Right lobe of liver (tissue), 6 donors: ENCODE results near the gene ARMH2. TPM values are rescaled to one million over a fixed set of nuclear protein-coding genes. Genes with fewer than 3 reads are reported as not detected.

Experiments
- ATAC-seq, 4 donors: fragments of 200-7000 bp; cut with Tn5 transposase; one replicate each; pipeline ENCODE4 v1.9.1; 2020; ENCODE audit warnings: mild to moderate bottlenecking in 4 of 4, moderate library complexity in 4 of 4
- DNase-seq, 3 donors: peaks; one replicate each; pipeline ENCODE4 v3.0.0-alpha.2; 2020
- H3K27ac ChIP-seq, 3 donors: fragments of 200-600 bp; one replicate each; pipeline ENCODE4 v1.8.0; 2022
- H3K27me3 ChIP-seq, 2 donors: fragments of 200-600 bp; one replicate each; pipeline ENCODE4 v1.8.0; 2022
- H3K36me3 ChIP-seq, 4 donors: fragments of 200-600 bp; sonication (generic) in 1 of 4; one replicate each; pipeline versions ENCODE4 v1.5.1 to v1.8.0; 2017 to 2022; ENCODE audit warnings: control low read depth in 1 of 4
- H3K4me1 ChIP-seq, 4 donors: fragments of 200-600 bp; sonication (generic) in 1 of 4; one replicate each; pipeline versions ENCODE4 v1.5.1 to v1.8.0; 2017 to 2022; ENCODE audit warnings: control low read depth in 1 of 4
- H3K4me3 ChIP-seq, 3 donors: fragments of 200-600 bp; one replicate each; pipeline ENCODE4 v1.8.0; 2022
- H3K9me3 ChIP-seq, 4 donors: fragments of 200-600 bp; sonication (generic) in 1 of 4; one replicate each; pipeline versions ENCODE4 v1.5.1 to v1.8.0; 2017 to 2022; ENCODE audit warnings: control low read depth in 1 of 4
- CTCF ChIP-seq, 4 donors: fragments of 200-600 bp in 3 of 4; fragments of 450-650 bp in 1 of 4; IDR thresholded peaks; one replicate each; pipeline versions ENCODE4 v1.5.1 to v1.8.0; 2016 to 2022; ENCODE audit warnings: antibody characterized with exemption in 4 of 4, mild to moderate bottlenecking in 2 of 4
- POLR2A ChIP-seq: fragments of 450-650 bp; IDR thresholded peaks from one replicate; pipeline ENCODE4 v1.6.1; 2017; ENCODE audit warnings: antibody characterized with exemption, mild to moderate bottlenecking
- WGBS: methylation state at CpG from one replicate; pipeline ENCODE4 v1.1.6; 2018; ENCODE audit warnings: low coverage, low lambda C conversion rate; ENCODE audit not compliant: insufficient coverage; ENCODE audit errors: missing lambda C conversion rate; 5-methylcytosine and 5-hydroxymethylcytosine counted together
- intact Hi-C, 2 donors: fragments of 100-400 bp; cut with DNase I; formaldehyde crosslinking; loops; one replicate each; pipeline versions ENCODE4 v1.11.2 to v1.14.1; 2022
- long read RNA-seq: library from polyadenylated mRNA; unstranded; transcript quantifications from one replicate; pipeline ENCODE4 v2.0.0, GENCODE V29; 2019
- total RNA-seq, 6 experiments: library from RNA; depleted of rRNA in 2 of 6; stranded (reverse); fragments of >200 nt in 2 of 6; fragmentation: NEBNext Ultra II Directional in 3 of 6; extraction: Animal tissue kit (Norgen Biotek cat#: 25700) in 3 of 6; gene quantifications; one replicate each; pipeline versions ENCODE4 v1.1.0 to v1.2.4, GENCODE V29; 2016 to 2023
- donor health status: DM: no; HTN: yes; CAD: no.
- donor health status: DM: no; HTN: no; CAD: no.
- donor health status: DM: no; HTN: no; CAD: no.
- donor health status: DM: no; HTN: yes; CAD: no.
- donor health status: DM: no; HTN: yes; CAD: no.

The ARMH2 gene
- not detected for total RNA-seq
- long read RNA-seq = 0 reads

GRCh38 chr6:24798740-24799540 is at the start of gene ARMH2:
Gene ARMH2, minus strand, starts transcription at chr6:24798917. Its CDS starts 60 bp downstream, at chr6:24798857.
- no peaks in the 10 kb centered on the region for H3K36me3 ChIP-seq
- intact Hi-C loops = no loop called here
- 70% methylated on average over 13 of the region's 13 CpGs for WGBS
- H3K4me3 ChIP-seq = no peak within 1 kb of the TSS
- TF ChIP-seq POLR2A (no peak), CTCF (IDR thresholded peaks at IDR 0.05) (no peak)
- no peak within 1 kb of the TSS for H3K27ac ChIP-seq
- H3K27me3 ChIP-seq = no peaks in the 10 kb centered on the region
- peaks cover 0 to 8% (median 0%) of the 10 kb centered on the region in 4 donors for H3K4me1 ChIP-seq
- peak in 3 of 4 donors; percentile 27 to 49 (median 46) for ATAC-seq
- H3K9me3 ChIP-seq = no peaks in the 10 kb centered on the region
- DNase-seq = no peak

GRCh38 chr6:24848461-24848860 is 49.7 kb upstream of the ARMH2 start:
- WGBS = 87% methylated on average over 4 of the region's 4 CpGs

GRCh38 chr6:24847402-24847801 is 48.7 kb upstream of the ARMH2 start:
- H3K4me1 ChIP-seq = no peaks in the 10 kb centered on the region
- no peak for ATAC-seq
- no peak for DNase-seq
- intact Hi-C loops = no loop called here
- no peak overlapping the region for H3K4me3 ChIP-seq
- H3K27ac ChIP-seq = no peak overlapping the region
- H3K27me3 ChIP-seq = no peaks in the 10 kb centered on the region
- no peaks in the 10 kb centered on the region for H3K9me3 ChIP-seq
- 88% methylated on average over 6 of the region's 7 CpGs for WGBS
- no peaks in the 10 kb centered on the region for H3K36me3 ChIP-seq
- no peak for TF ChIP-seq CTCF (IDR thresholded peaks at IDR 0.05)
- TF ChIP-seq POLR2A = no peak

More at GRCh38 chr6:24848461-24848860, 49.7 kb upstream of the ARMH2 start:
- ATAC-seq (no peak), DNase-seq (no peak)
- Histone ChIP-seq H3K27me3 (no peaks in the 10 kb centered on the region), H3K27ac (no peak overlapping the region), H3K4me3 (no peak overlapping the region), H3K4me1 (no peaks in the 10 kb centered on the region), H3K36me3 (no peaks in the 10 kb centered on the region), H3K9me3 (no peaks in the 10 kb centered on the region)
- TF ChIP-seq CTCF (IDR thresholded peaks at IDR 0.05) = no peak
- TF ChIP-seq POLR2A = no peak
- intact Hi-C loops = no loop called here

- 92% methylated on average over 3 of the region's 4 CpGs for WGBS
- Histone ChIP-seq H3K27me3 (no peaks in the 10 kb centered on the region), H3K27ac (no peak overlapping the region), H3K36me3 (no peaks in the 10 kb centered on the region), H3K4me1 (no peaks in the 10 kb centered on the region), H3K9me3 (no peaks in the 10 kb centered on the region), H3K4me3 (no peak overlapping the region)
- no peak for TF ChIP-seq POLR2A
- TF ChIP-seq CTCF (IDR thresholded peaks at IDR 0.05) = no peak
- peak in 1 of 3 donors; percentile 26 for DNase-seq
- no peak for ATAC-seq
- intact Hi-C loops = no loop called here
Observed at GRCh38 chr6:24845578-24845977, 46.9 kb upstream of the ARMH2 start.
